ENCODE data around the gene FAM219A.

DNA sequence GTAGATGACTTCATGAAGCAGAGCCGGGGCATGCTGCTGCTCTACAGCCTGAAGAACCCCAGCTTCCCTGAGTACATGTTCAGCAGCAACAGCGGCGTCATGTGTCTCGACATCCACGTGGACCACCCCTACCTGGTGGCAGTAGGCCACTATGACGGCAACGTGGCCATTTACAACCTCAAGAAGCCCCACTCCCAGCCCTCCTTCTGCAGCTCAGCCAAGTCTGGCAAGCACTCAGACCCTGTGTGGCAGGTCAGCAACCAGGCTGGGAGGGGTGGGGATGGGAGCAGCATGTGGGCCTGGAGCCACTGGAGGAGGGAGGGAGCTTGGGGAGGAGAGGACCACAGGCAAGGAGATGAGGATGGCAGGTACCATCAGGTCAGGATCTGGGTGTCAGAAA lies 48.3 kb upstream of the FAM219A start:
- TF ChIP-seq, protein P1, sequence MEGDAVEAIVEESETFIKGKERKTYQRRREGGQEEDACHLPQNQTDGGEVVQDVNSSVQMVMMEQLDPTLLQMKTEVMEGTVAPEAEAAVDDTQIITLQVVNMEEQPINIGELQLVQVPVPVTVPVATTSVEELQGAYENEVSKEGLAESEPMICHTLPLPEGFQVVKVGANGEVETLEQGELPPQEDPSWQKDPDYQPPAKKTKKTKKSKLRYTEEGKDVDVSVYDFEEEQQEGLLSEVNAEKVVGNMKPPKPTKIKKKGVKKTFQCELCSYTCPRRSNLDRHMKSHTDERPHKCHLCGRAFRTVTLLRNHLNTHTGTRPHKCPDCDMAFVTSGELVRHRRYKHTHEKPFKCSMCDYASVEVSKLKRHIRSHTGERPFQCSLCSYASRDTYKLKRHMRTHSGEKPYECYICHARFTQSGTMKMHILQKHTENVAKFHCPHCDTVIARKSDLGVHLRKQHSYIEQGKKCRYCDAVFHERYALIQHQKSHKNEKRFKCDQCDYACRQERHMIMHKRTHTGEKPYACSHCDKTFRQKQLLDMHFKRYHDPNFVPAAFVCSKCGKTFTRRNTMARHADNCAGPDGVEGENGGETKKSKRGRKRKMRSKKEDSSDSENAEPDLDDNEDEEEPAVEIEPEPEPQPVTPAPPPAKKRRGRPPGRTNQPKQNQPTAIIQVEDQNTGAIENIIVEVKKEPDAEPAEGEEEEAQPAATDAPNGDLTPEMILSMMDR (conservative IDR thresholded peaks at IDR 0.05; ENCODE audit: low read depth, low read length): no peak
- no peak for TF ChIP-seq EZH2phosphoT487 (IDR thresholded peaks at IDR 0.05; ENCODE audit: borderline replicate concordance, low read length)
